GM18505 (cell line): ENCODE data around the gene PCTP.

Experiments used
- ATAC-seq: cut with Tn5 transposase; IDR thresholded peaks from one replicate; pipeline ENCODE4 v1.9.1; 2021; ENCODE audit not compliant: unreplicated experiment
- POLR2A ChIP-seq: IDR thresholded peaks from 4 replicates; pipeline ENCODE4 v1.6.1; 2011; ENCODE audit warnings: borderline replicate concordance; ENCODE audit not compliant: insufficient read depth, insufficient read length; ENCODE audit errors: extremely low read depth

PCTP gene

GRCh38 chr17:55717898-55718735 lies 32.7 kb upstream of the PCTP start:
- ATAC-seq, result no peak
- no peak for TF ChIP-seq POLR2A

GRCh38 chr17:55720919-55721836 lies 29.7 kb upstream of the PCTP start:
- no peak for TF ChIP-seq POLR2A
- ATAC-seq, result no peak

- TF ChIP-seq POLR2A, result no peak
Measured at GRCh38 chr17:55722016-55722736, 28.7 kb upstream of the PCTP start.

GRCh38 chr17:55722742-55723487 lies 27.9 kb upstream of the PCTP start, which contains the start of gene TMEM100:
TMEM100 (minus strand) TSS chr17:55722864; CDS start chr17:55721070, 1,794 bp downstream.
- no peak for ATAC-seq
- TF ChIP-seq POLR2A, result no peak

More at GRCh38 chr17:55722016-55722736, 28.7 kb upstream of the PCTP start:
- no peak for ATAC-seq

GRCh38 chr17:55723488-55723848 lies 27.4 kb upstream of the PCTP start:
- no peak for TF ChIP-seq POLR2A
- ATAC-seq, result no peak

- no peak for TF ChIP-seq POLR2A
- ATAC-seq, result no peak
Measured at GRCh38 chr17:55726440-55726839, 24.4 kb upstream of the PCTP start.

- TF ChIP-seq POLR2A, result no peak
- ATAC-seq, result no peak
Measured at GRCh38 chr17:55727275-55727674, 23.6 kb upstream of the PCTP start.

- ATAC-seq, result no peak
- TF ChIP-seq POLR2A, result no peak
Measured at GRCh38 chr17:55727920-55728319, 22.9 kb upstream of the PCTP start.

GRCh38 chr17:55728361-55728760 lies 22.5 kb upstream of the PCTP start:
- TF ChIP-seq POLR2A, result no peak

GRCh38 chr17:55728833-55729232 lies 22.0 kb upstream of the PCTP start:
- no peak for ATAC-seq
- TF ChIP-seq POLR2A, result no peak

More at GRCh38 chr17:55728361-55728760, 22.5 kb upstream of the PCTP start:
- no peak for ATAC-seq

GRCh38 chr17:55729484-55729883 lies 21.4 kb upstream of the PCTP start:
- TF ChIP-seq POLR2A, result no peak
- no peak for ATAC-seq

GRCh38 chr17:55730380-55730779 lies 20.5 kb upstream of the PCTP start:
- no peak for ATAC-seq
- TF ChIP-seq POLR2A, result no peak
